Mucosa of descending colon (tissue), 3 donors: ENCODE results near the gene CUTC. TPM values are rescaled to one million over a fixed set of nuclear protein-coding genes. Genes with fewer than 3 reads are reported as not detected.

Experiments
- ATAC-seq: fragments of 200-7000 bp; cut with Tn5 transposase; one replicate; pipeline ENCODE4 v1.9.1; 2020; ENCODE audit warnings: mild to moderate bottlenecking, moderate library complexity
- DNase-seq, 3 donors: peaks; one replicate each; pipeline ENCODE4 v3.0.0-alpha.2; 2020
- H3K36me3 ChIP-seq: fragments of 200-600 bp; one replicate; pipeline ENCODE4 v1.8.0; 2021; ENCODE audit warnings: low read depth, mild to moderate bottlenecking
- H3K4me1 ChIP-seq: fragments of 200-600 bp; one replicate; pipeline ENCODE4 v1.8.0; 2021; ENCODE audit warnings: low read depth, mild to moderate bottlenecking
- H3K4me3 ChIP-seq: fragments of 200-600 bp; one replicate; pipeline ENCODE4 v1.8.0; 2021; ENCODE audit warnings: mild to moderate bottlenecking
- H3K9me3 ChIP-seq: fragments of 200-600 bp; one replicate; pipeline ENCODE4 v1.8.0; 2021; ENCODE audit warnings: mild to moderate bottlenecking
- intact Hi-C, 2 donors: fragments of 100-400 bp; cut with DNase I in 1 of 2; cut with micrococcal nuclease in 1 of 2; formaldehyde crosslinking; loops; one replicate each; pipeline versions ENCODE4 v1.11.0 to v1.11.1; 2022; cut with DNase I, micrococcal nuclease
- long read RNA-seq, 2 donors: library from polyadenylated mRNA; unstranded; transcript quantifications; one replicate each; pipeline ENCODE4 v2.0.0, GENCODE V29; 2019 to 2021
- total RNA-seq, 3 donors: library from RNA; stranded (reverse); fragmentation: NEBNext Ultra II Directional in 2 of 3; extraction: Animal tissue kit (Norgen Biotek cat#: 25700) in 2 of 3; gene quantifications; one replicate each; pipeline versions ENCODE4 v1.2.1 to v1.2.4, GENCODE V29; 2021 to 2023
- TF ChIP-seq, protein P1 (sequence below): fragments of 200-600 bp; IDR thresholded peaks from one replicate; pipeline ENCODE4 v1.8.0; 2022; ENCODE audit warnings: antibody characterized with exemption, mild to moderate bottlenecking
- donor health status: DM: no; HTN: no; CAD: no; lungs with moderate emphysema.
- donor health status: DM: no; HTN: no; CAD: no.
- donor health status: DM: no; HTN: yes; CAD: no.

CUTC gene, protein sequence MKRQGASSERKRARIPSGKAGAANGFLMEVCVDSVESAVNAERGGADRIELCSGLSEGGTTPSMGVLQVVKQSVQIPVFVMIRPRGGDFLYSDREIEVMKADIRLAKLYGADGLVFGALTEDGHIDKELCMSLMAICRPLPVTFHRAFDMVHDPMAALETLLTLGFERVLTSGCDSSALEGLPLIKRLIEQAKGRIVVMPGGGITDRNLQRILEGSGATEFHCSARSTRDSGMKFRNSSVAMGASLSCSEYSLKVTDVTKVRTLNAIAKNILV
- total RNA-seq = 10 to 100 TPM; 10.7 to 22.1 (median 11.4) TPM
- long read RNA-seq, donor 1, transcript CUTC-203 (8 exons, 831 nt) = minor isoform, 7 of 23 reads
- long read RNA-seq, donor 1, transcript CUTC-202 (9 exons, 1,346 nt) = major isoform, 12 of 23 reads
- long read RNA-seq, donor 1, partial matches to known transcripts = 0 of 23 reads
- long read RNA-seq, donor 1, other reads (novel, unspliced or antisense) = 4 of 23 reads
- long read RNA-seq, donor 2, transcript CUTC-202 (9 exons, 1,346 nt) = major isoform, 6 of 15 reads
- long read RNA-seq, donor 2, partial matches to known transcripts = 2 of 15 reads
- long read RNA-seq, donor 2, other reads (novel, unspliced or antisense) = 3 of 15 reads

DNA sequence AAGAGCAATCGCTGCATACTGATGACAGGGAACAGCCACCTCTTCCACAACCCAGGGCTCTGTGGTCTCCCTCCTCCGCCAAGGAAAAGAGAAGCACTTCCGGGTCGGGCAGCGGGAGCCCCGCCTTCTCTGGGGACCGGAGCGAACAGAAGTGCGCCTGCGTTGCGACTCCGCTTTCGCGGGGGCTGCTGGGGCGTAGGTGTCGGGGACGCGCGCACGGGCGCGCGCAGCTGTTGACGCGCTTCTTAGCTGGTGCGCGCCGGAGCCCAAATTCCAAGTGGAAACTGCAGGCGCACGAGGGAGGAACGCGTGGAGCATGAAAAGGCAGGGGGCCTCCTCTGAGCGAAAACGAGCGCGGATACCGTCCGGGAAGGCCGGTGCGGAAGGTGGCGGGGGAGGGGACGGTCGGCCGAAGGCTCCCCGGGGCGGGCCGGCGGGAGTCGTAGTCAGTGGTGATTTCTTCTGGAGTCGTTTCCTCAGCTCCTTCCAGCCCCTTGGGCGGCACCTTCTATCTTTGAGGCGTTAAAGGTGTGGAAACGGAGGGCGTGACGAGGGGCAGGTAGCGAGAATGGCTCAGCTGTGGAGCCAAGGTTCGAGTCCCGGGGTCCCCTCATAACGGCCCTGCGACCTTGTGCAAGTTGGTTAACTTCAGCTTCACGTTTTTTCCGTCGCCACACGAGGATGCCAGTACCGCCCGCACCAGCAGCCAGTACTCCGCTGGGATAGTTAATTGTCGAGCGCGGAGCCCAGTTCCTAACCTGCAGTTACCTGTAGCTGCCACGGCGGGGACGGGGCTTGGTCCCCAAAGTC is at the start of gene CUTC, which contains the start of gene COX15:
CUTC (plus strand) TSS at position 202 of the 810 bp plus-strand sequence; CDS start at position 317, 115 bp downstream.
COX15 (minus strand) TSS at position 95 of the 810 bp plus-strand sequence; CDS start at position 17, 78 bp downstream.
- DNase-seq (peak; percentile 98), ATAC-seq (peak; percentile 98)
- H3K4me3 ChIP-seq = peak within 1 kb of the TSS; percentile 67
- no peaks in the 10 kb centered on the region for H3K9me3 ChIP-seq
- H3K36me3 ChIP-seq = peaks cover 3% of the 10 kb centered on the region
- peaks cover 18% of the 10 kb centered on the region for H3K4me1 ChIP-seq
- intact Hi-C loops = no loop called here
- TF ChIP-seq, protein P1, sequence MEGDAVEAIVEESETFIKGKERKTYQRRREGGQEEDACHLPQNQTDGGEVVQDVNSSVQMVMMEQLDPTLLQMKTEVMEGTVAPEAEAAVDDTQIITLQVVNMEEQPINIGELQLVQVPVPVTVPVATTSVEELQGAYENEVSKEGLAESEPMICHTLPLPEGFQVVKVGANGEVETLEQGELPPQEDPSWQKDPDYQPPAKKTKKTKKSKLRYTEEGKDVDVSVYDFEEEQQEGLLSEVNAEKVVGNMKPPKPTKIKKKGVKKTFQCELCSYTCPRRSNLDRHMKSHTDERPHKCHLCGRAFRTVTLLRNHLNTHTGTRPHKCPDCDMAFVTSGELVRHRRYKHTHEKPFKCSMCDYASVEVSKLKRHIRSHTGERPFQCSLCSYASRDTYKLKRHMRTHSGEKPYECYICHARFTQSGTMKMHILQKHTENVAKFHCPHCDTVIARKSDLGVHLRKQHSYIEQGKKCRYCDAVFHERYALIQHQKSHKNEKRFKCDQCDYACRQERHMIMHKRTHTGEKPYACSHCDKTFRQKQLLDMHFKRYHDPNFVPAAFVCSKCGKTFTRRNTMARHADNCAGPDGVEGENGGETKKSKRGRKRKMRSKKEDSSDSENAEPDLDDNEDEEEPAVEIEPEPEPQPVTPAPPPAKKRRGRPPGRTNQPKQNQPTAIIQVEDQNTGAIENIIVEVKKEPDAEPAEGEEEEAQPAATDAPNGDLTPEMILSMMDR = no peak

DNA sequence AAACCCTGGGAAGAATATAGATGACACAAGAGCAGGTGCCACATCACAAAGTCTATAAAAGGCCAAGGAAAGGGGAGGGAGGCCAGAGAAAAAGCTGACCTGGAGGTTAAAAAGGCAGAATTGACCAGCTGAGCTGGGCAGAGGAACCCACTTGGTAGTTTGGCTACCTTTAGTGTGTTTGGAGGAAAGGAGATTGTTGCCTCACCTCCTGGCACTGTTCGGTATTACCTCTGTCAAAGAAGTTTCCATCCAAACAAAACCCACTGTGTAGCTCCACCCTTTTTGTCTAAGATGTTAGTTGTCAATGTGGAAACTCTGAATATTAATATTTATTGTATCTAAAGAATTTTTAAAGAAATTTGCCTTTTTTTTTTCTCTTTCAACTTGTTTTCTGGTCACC is 49.3 kb upstream of the CUTC start:
- ATAC-seq (peak; percentile 51), DNase-seq (no peak)

DNA sequence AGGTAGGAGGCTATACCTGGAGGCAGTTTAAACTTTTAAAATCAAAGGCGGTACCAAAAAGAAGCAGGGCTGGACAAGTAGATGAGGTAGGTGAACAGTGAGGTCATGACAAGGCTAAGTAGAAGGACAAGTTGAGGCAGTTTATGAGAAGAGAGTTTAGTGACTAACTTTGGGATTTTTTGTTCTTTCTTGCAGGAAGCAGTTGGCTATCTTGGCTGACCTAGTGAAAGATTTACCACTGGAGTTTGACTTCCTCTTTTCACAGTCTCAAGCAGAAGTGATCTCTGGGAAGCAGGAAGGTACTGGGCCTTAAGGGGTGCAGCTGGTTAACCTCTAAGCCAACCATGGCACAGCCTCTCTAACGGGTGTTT is 46.5 kb upstream of the CUTC start:
- H3K9me3 ChIP-seq = no peaks in the 10 kb centered on the region
- DNase-seq = peak in 1 of 3 donors; percentile 43
- ATAC-seq = peak; percentile 89
- H3K4me1 ChIP-seq = peaks cover 10% of the 10 kb centered on the region
- no peak overlapping the region for H3K4me3 ChIP-seq
- no peaks in the 10 kb centered on the region for H3K36me3 ChIP-seq
- TF ChIP-seq, protein P1 = no peak
- intact Hi-C loops = no loop called here

More for the DNA sequence above, 49.3 kb upstream of the CUTC start:
- TF ChIP-seq, protein P1 = no peak
- Histone ChIP-seq H3K4me3 (no peak overlapping the region), H3K36me3 (no peaks in the 10 kb centered on the region), H3K9me3 (no peaks in the 10 kb centered on the region), H3K4me1 (peaks cover 10% of the 10 kb centered on the region)
- intact Hi-C loops = no loop called here

DNA sequence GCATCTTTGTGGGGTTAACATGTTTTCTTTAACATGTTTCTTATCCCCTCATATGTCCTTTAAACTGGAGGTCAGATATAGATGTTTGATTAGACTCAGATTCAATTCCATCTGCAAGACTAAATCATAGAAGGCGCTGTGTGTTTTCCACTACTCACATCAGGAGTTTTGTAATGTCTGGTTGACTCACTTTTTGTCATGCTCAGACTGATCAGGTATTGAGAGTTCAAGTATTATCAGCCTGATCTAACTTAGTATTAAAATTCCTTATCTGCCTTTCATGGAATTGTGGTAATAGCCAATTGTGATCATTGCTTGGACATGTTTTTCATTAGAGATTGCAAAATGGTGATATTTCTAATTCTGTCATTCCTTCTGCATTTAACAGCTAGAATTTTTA is 42.6 kb upstream of the CUTC start:
- TF ChIP-seq, protein P1 = no peak
- ATAC-seq = no peak

DNA sequence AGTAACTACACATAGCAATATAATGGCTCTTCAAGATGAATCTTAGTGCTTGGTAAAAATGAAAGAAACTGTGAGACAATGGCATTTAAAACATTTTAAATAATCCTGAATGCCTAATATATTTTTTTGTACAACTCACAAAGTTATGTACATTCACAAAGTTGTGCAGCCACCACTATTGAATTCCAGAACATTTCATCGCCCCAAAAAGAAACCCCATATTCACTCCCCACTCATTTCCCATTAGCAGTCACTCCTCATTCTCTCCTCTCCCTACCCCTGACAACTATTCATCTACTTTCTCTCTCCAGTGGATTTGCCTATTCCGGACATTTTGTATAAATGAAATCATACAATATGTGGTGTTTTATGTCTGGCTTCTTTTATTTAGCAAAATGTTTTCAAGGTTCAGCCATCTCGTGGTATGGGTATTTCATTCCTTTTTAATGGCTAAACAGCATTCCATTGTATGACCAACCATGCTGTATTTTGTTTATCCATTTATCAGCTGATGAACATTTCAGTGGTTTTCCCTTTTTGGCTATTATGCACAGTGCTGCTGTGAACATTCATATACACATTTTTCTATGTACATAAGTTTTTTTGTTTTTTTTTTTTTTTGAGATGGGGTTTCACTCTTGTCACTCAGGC is 38.0 kb upstream of the CUTC start:
- TF ChIP-seq, protein P1 = no peak
- intact Hi-C loops = no loop called here
- DNase-seq = no peak
- ATAC-seq = no peak
- no peaks in the 10 kb centered on the region for H3K36me3 ChIP-seq
- no peaks in the 10 kb centered on the region for H3K9me3 ChIP-seq
- no peak overlapping the region for H3K4me3 ChIP-seq
- no peaks in the 10 kb centered on the region for H3K4me1 ChIP-seq

More for the DNA sequence above, 42.6 kb upstream of the CUTC start:
- Histone ChIP-seq H3K4me3 (no peak overlapping the region), H3K4me1 (no peaks in the 10 kb centered on the region), H3K9me3 (no peaks in the 10 kb centered on the region), H3K36me3 (no peaks in the 10 kb centered on the region)
- intact Hi-C loops = no loop called here
- no peak for DNase-seq
